GM13976 (cell line): ENCODE data around the gene RGS9.

Experiments used
- DNase-seq: peaks from one replicate; pipeline ENCODE4 v3.0.0; 2012; ENCODE audit warnings: low spot score
- CTCF ChIP-seq: IDR thresholded peaks from 2 replicates; pipeline ENCODE4 v1.5.1; 2012; ENCODE audit warnings: borderline replicate concordance, mild to moderate bottlenecking; ENCODE audit not compliant: insufficient read depth; ENCODE audit errors: extremely low read depth, missing control alignments, control extremely low read depth
- in situ Hi-C: fragments of 300-500 bp; cut with MboI; formaldehyde crosslinking; loops from one replicate; pipeline ENCODE4 v1.12.0; 2022; ENCODE audit warnings: low sequenced_read_pairs, mixed read lengths, inconsistent platforms; ENCODE audit not compliant: unreplicated experiment

The RGS9 gene

GRCh38 chr17:65102788-65103187, 34.4 kb upstream of the RGS9 start:
- TF ChIP-seq CTCF = no peak
- DNase-seq = no peak
- in situ Hi-C loops = no loop called here

- TF ChIP-seq CTCF = no peak
- DNase-seq = no peak
- in situ Hi-C loops = no loop called here
These were observed 33.7 kb upstream of the RGS9 start for GRCh38 chr17:65103431-65103830.

GRCh38 chr17:65103896-65104295, 33.3 kb upstream of the RGS9 start:
- in situ Hi-C loops = no loop called here
- no peak for TF ChIP-seq CTCF
- DNase-seq = no peak

DNA sequence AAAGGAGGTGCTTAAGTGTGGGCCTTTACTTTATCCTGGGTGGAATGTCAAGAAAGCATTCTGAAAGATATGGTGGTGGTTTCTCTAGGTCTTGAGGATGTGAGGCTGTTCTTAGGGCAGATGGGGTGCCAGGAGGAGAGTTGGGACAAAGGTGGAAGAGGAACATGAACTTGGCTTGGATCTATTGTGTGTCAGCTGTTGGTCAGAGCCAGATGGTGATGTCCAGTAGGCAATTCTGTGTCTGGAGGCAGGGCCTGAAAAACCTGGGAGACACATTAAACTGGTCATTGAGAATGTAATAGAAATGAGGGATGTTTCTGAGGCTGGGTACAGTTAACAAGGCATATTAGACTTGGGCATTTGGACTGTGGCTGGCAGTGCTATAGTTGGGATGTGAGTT, 32.6 kb upstream of the RGS9 start:
- no peak for TF ChIP-seq CTCF
- DNase-seq = no peak
- in situ Hi-C loops = no loop called here

DNA sequence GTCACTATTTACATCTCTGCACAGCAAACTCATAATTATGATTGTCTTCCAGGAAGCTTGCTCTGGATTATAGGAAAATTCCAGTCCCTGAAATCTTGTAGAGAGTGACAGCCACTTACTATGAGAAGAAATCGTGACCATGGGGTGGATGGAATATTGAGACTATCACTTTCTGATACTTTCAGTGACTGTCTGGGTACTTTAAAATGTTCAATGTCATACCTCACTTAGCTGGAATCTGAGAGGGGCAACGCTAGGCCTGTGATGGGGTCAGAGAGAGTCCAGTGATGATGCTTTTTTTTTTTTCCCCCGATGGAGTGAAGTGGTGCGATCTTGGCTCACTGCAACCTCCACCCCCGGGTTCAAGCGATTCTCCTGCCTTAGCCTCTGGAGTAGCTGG, 32.2 kb upstream of the RGS9 start:
- in situ Hi-C loops = no loop called here
- no peak for DNase-seq
- no peak for TF ChIP-seq CTCF

- in situ Hi-C loops = no loop called here
These were observed 29.0 kb upstream of the RGS9 start for GRCh38 chr17:65108152-65108551.

More at GRCh38 chr17:65108152-65108551, 29.0 kb upstream of the RGS9 start:
- no peak for DNase-seq
- no peak for TF ChIP-seq CTCF
